ENCODE results near the gene TTLL3.

GRCh38 chr3:9809239-9809614, 835 bp upstream of the TTLL3 start:
- TF ChIP-seq ZNF274 (IDR thresholded peaks at IDR 0.05; ENCODE audit: low read depth, low read length) (no peak), YY1 (IDR thresholded peaks at IDR 0.05; ENCODE audit: insufficient read depth, insufficient read length) (no peak)
